Osteoblast (primary cell): ENCODE data around the gene LSS. TPM values are rescaled to one million over a fixed set of nuclear protein-coding genes. Genes with fewer than 3 reads are reported as not detected.

Source experiments
- DNase-seq: peaks from one replicate; pipeline ENCODE4 v3.0.0; 2011; ENCODE audit warnings: low spot score, mixed read lengths; ENCODE audit not compliant: insufficient read length; ENCODE audit errors: missing footprints
- H2AFZ ChIP-seq: 2 replicates; pipeline ENCODE4 v1.6.0; 2011; ENCODE audit warnings: mild to moderate bottlenecking, low read length
- H3K27ac ChIP-seq: 2 replicates; pipeline ENCODE4 v1.5.1; 2011; ENCODE audit warnings: mild to moderate bottlenecking, low read depth, low read length, moderate library complexity
- H3K27me3 ChIP-seq: 2 replicates; pipeline ENCODE4 v1.6.0; 2012; ENCODE audit warnings: mild to moderate bottlenecking, control low read depth, inconsistent platforms, low read length, moderate library complexity; ENCODE audit not compliant: insufficient read depth
- H3K36me3 ChIP-seq: 2 replicates; pipeline ENCODE4 v1.5.1; 2011; ENCODE audit warnings: mild to moderate bottlenecking, low read length, control low read depth, moderate library complexity; ENCODE audit not compliant: insufficient read depth
- H3K4me1 ChIP-seq: 2 replicates; pipeline ENCODE4 v1.5.1; 2011; ENCODE audit warnings: mild to moderate bottlenecking, low read length, control low read depth, moderate library complexity; ENCODE audit not compliant: insufficient read depth
- H3K4me2 ChIP-seq: 2 replicates; pipeline ENCODE4 v1.6.0; 2011; ENCODE audit warnings: mild to moderate bottlenecking, low read length; ENCODE audit not compliant: insufficient read depth
- H3K4me3 ChIP-seq: fragments of 200-600 bp; sonication (generic); 3 replicates; pipeline ENCODE4 v1.5.1; 2012; ENCODE audit warnings: mild to moderate bottlenecking, low read length, inconsistent platforms; ENCODE audit not compliant: insufficient read depth
- H3K79me2 ChIP-seq: 2 replicates; pipeline ENCODE4 v1.6.0; 2012; ENCODE audit warnings: mild to moderate bottlenecking, low read length, control low read depth, inconsistent platforms; ENCODE audit not compliant: insufficient read depth
- H3K9me3 ChIP-seq: 2 replicates; pipeline ENCODE4 v1.5.1; 2011; ENCODE audit warnings: low read depth, low read length, control low read depth
- H4K20me1 ChIP-seq: 2 replicates; pipeline ENCODE4 v1.6.0; 2012; ENCODE audit warnings: mild to moderate bottlenecking, low read length, control low read depth; ENCODE audit not compliant: insufficient read depth
- CTCF ChIP-seq: IDR thresholded peaks from 2 replicates; pipeline ENCODE4 v1.5.1; 2011; ENCODE audit warnings: mild to moderate bottlenecking, low read depth, low read length, moderate library complexity; ENCODE audit errors: extremely low read depth
- total RNA-seq: library from RNA; depleted of rRNA; stranded (reverse); fragments of >200 nt; gene quantifications from 2 replicates; pipeline ENCODE4 v1.2.3, GENCODE V29; 2012

LSS gene
- total RNA-seq, 1 donor: 122 TPM

DNA sequence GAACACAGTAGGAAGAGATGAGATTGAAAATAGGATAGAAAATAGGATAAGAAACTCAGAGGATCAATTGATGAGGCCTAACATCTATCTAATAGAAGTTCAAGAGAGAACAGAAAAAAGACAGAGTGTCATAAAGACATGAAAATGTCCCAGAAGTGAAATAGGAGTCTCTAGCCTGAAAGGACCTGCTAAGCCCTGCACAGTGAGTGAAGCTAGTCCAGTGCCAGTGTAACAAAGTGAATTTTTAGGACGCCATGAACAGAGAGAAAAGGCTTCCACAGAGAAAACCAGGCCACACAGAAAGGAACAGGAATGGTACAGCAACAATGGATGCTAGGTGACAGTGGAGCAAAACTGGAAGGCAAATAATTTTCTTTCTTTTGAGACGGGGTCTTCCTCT lies 20.3 kb upstream of the LSS start:
- peaks cover 3% of the 10 kb centered on the region for H4K20me1 ChIP-seq
- no peak overlapping the region for H3K4me3 ChIP-seq
- no peaks in the 10 kb centered on the region for H3K9me3 ChIP-seq
- no peak overlapping the region for H3K4me2 ChIP-seq
- no peaks in the 10 kb centered on the region for H3K4me1 ChIP-seq
- no peak for DNase-seq
- no peak overlapping the region for H2AFZ ChIP-seq
- H3K27me3 ChIP-seq: no peaks in the 10 kb centered on the region
- TF ChIP-seq CTCF: no peak
- no peak overlapping the region for H3K27ac ChIP-seq
- no peaks in the 10 kb centered on the region for H3K79me2 ChIP-seq
- H3K36me3 ChIP-seq: peaks cover 91% of the 10 kb centered on the region

DNA sequence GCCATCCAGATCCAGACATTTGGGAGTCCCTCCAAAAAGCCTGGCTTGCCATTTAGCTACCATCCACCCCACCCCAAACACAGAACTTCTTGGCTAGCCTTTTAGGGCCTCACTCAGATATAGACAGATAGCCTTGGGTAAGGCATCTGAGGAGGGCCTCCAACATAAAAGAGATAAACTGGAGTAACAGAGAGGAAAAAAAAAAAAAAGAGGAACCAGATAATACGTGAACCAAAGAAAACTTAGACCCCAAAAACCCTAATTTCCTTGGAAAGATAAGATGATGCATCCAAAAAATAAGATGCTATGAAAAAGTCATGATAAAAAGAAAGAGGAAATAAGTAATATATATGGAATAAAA lies 19.8 kb upstream of the LSS start:
- Histone ChIP-seq H3K4me1 (no peaks in the 10 kb centered on the region), H3K27me3 (no peaks in the 10 kb centered on the region), H3K79me2 (no peaks in the 10 kb centered on the region), H3K4me2 (no peak overlapping the region), H4K20me1 (peaks cover 3% of the 10 kb centered on the region), H3K4me3 (no peak overlapping the region), H3K9me3 (no peaks in the 10 kb centered on the region), H2AFZ (no peak overlapping the region), H3K27ac (no peak overlapping the region), H3K36me3 (peaks cover 91% of the 10 kb centered on the region)
- TF ChIP-seq CTCF: no peak
- no peak for DNase-seq

GRCh38 chr21:46247699-46248421 lies 19.3 kb upstream of the LSS start:
- H3K36me3 ChIP-seq: peaks cover 91% of the 10 kb centered on the region
- no peak for DNase-seq

DNA sequence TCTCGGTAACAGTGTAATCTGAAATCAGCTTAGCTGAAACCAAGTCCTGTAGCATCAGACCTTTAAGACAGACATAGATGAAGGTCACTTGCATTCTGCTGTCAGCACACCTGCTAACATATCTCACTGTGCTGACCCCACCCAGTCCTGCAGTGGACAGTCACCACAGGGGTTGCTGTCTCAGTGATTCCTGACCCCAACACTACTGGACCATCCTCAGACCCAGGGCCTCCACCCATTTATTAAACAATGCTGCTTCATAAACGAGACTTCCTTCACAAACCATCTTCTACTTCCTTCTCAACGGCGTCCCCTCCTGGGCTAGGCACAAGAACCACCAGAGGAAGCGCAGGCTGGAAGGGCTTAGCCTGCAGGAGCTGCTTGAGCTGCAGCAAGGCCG lies 17.8 kb upstream of the LSS start:
- H3K27me3 ChIP-seq: no peaks in the 10 kb centered on the region
- H3K4me1 ChIP-seq: no peaks in the 10 kb centered on the region
- H3K36me3 ChIP-seq: peaks cover 91% of the 10 kb centered on the region
- TF ChIP-seq CTCF: no peak
- no peak overlapping the region for H3K4me2 ChIP-seq
- H4K20me1 ChIP-seq: peaks cover 3% of the 10 kb centered on the region
- H2AFZ ChIP-seq: no peak overlapping the region
- H3K79me2 ChIP-seq: no peaks in the 10 kb centered on the region
- no peak overlapping the region for H3K27ac ChIP-seq
- no peaks in the 10 kb centered on the region for H3K9me3 ChIP-seq
- no peak overlapping the region for H3K4me3 ChIP-seq
- no peak for DNase-seq

More at GRCh38 chr21:46247699-46248421, 19.3 kb upstream of the LSS start:
- peaks cover 3% of the 10 kb centered on the region for H4K20me1 ChIP-seq
- H3K9me3 ChIP-seq: no peaks in the 10 kb centered on the region
- H2AFZ ChIP-seq: no peak overlapping the region
- no peak overlapping the region for H3K27ac ChIP-seq
- H3K27me3 ChIP-seq: no peaks in the 10 kb centered on the region
- H3K4me1 ChIP-seq: no peaks in the 10 kb centered on the region
- no peak overlapping the region for H3K4me3 ChIP-seq
- TF ChIP-seq CTCF: no peak
- no peak overlapping the region for H3K4me2 ChIP-seq
- H3K79me2 ChIP-seq: no peaks in the 10 kb centered on the region
